Endothelial cell of umbilical vein (primary cell): ENCODE data around the gene NUDT3. TPM values are rescaled to one million over a fixed set of nuclear protein-coding genes. Genes with fewer than 3 reads are reported as not detected.

ENCODE experiments used
- BruUV-seq: library from RNA; stranded (reverse); fragments of 400-500 nt; replicated peaks from 2 replicates; lab custom pipeline; 2021; lab: Mats Ljungman, UMichigan
- CTCF ChIA-PET: fragments of 300-600, 350-600 bp; sonication (Branson Sonifier 250); formaldehyde crosslinking; loops from one replicate; lab custom pipeline; 2021; ENCODE audit warnings: antibody characterized with exemption, inconsistent platforms; lab: Charles Lee
- POLR2A ChIA-PET: fragments of 300-600, 350-600 bp; sonication (Branson Sonifier 250); formaldehyde crosslinking; loops from one replicate; lab custom pipeline; 2021; ENCODE audit warnings: antibody characterized with exemption, inconsistent platforms; lab: Charles Lee
- DNase-seq: peaks from one replicate; pipeline ENCODE4 v3.0.0-alpha.2; 2011; ENCODE audit warnings: low read depth, low spot score
- FAIRE-seq: peaks from 2 replicates; lab custom pipeline; 2011; peaks lifted over from hg19 to GRCh38; lab: Jason Lieb, UNC
- H2AFZ ChIP-seq: 2 replicates; pipeline ENCODE4 v1.6.0; 2012; ENCODE audit warnings: low read depth, low read length, control low read depth, inconsistent platforms
- H3K27ac ChIP-seq: 2 replicates; pipeline ENCODE4 v1.5.1; 2011; ENCODE audit warnings: low read depth, mild to moderate bottlenecking, control low read depth, low read length, moderate library complexity; ENCODE audit not compliant: insufficient read depth
- H3K27me3 ChIP-seq, 2 experiments: 2 replicates each; pipeline versions ENCODE4 v1.6.0 to v1.6.1; 2011; ENCODE audit warnings: low read length in 2 of 2, mixed read lengths in 1 of 2; ENCODE audit not compliant: control insufficient read depth in 2 of 2, insufficient read depth in 2 of 2
- H3K36me3 ChIP-seq, 2 experiments: 2 replicates in 1 of 2; 3 replicates in 1 of 2; pipeline ENCODE4 v1.5.1; 2011; ENCODE audit warnings: low read length in 2 of 2, mild to moderate bottlenecking in 1 of 2, moderate library complexity in 1 of 2; ENCODE audit not compliant: control insufficient read depth in 2 of 2, insufficient read depth in 2 of 2; ENCODE audit errors: extremely low read depth in 1 of 2
- H3K4me1 ChIP-seq: 3 replicates; pipeline ENCODE4 v1.5.1; 2011; ENCODE audit warnings: mild to moderate bottlenecking, low read length; ENCODE audit not compliant: control insufficient read depth, insufficient read depth; ENCODE audit errors: extremely low read depth
- H3K4me2 ChIP-seq: 2 replicates; pipeline ENCODE4 v1.6.1; 2011; ENCODE audit warnings: low read length, control low read depth, mixed read lengths; ENCODE audit not compliant: insufficient read depth
- H3K4me3 ChIP-seq, 3 experiments: fragments of 200-600 bp in 1 of 3; sonication (generic), shearing (Covaris generic) in 1 of 3; replicated peaks in 1 of 3; 2 replicates each; pipeline ENCODE4 v1.5.1; 2011 to 2016; ENCODE audit warnings: control low read depth in 3 of 3, low read length in 3 of 3, mild to moderate bottlenecking in 2 of 3, inconsistent platforms in 1 of 3, low read depth in 1 of 3, moderate library complexity in 1 of 3; ENCODE audit not compliant: insufficient read depth in 1 of 3
- H3K79me2 ChIP-seq: 2 replicates; pipeline ENCODE4 v1.6.0; 2012; ENCODE audit warnings: low read length, inconsistent platforms; ENCODE audit not compliant: control insufficient read depth, insufficient read depth
- H3K9ac ChIP-seq: replicated peaks from 2 replicates; pipeline ENCODE3; 2011; ENCODE audit warnings: low read length, control low read depth; ENCODE audit not compliant: insufficient read depth; ENCODE audit errors: extremely low read depth
- H3K9me1 ChIP-seq: replicated peaks from 3 replicates; pipeline ENCODE4 v1.6.0; 2011; ENCODE audit warnings: mild to moderate bottlenecking, low read length; ENCODE audit not compliant: control insufficient read depth, insufficient read depth; ENCODE audit errors: extremely low read depth
- H3K9me3 ChIP-seq: replicated peaks from 2 replicates; pipeline ENCODE4 v1.5.1; 2012; ENCODE audit warnings: low read length, inconsistent platforms; ENCODE audit not compliant: control insufficient read depth, insufficient read depth
- H4K20me1 ChIP-seq: replicated peaks from 2 replicates; pipeline ENCODE3; 2011; ENCODE audit warnings: mild to moderate bottlenecking, low read length; ENCODE audit not compliant: control insufficient read depth, insufficient read depth; ENCODE audit errors: extremely low read depth
- EZH2 ChIP-seq: IDR thresholded peaks from 2 replicates; pipeline ENCODE4 v1.6.1; 2012; ENCODE audit warnings: borderline replicate concordance, low read depth, mild to moderate bottlenecking, moderate library complexity, low read length, inconsistent platforms; ENCODE audit not compliant: severe bottlenecking
- FOS ChIP-seq: IDR thresholded peaks from 2 replicates; pipeline ENCODE4 v1.6.1; 2011; ENCODE audit warnings: mild to moderate bottlenecking, low read length, moderate library complexity, borderline replicate concordance; ENCODE audit not compliant: insufficient read depth
- GATA2 ChIP-seq: IDR thresholded peaks from 2 replicates; pipeline ENCODE4 v1.7.0; 2011; ENCODE audit warnings: low read depth, mild to moderate bottlenecking, moderate library complexity, mixed read lengths, low read length; ENCODE audit not compliant: insufficient read length, insufficient read depth
- JUN ChIP-seq: IDR thresholded peaks from 2 replicates; pipeline ENCODE4 v1.6.1; 2011; ENCODE audit warnings: borderline replicate concordance, low read depth; ENCODE audit not compliant: insufficient read length, insufficient read depth
- MAX ChIP-seq: IDR thresholded peaks from 2 replicates; pipeline ENCODE4 v1.6.1; 2011; ENCODE audit not compliant: insufficient read depth, insufficient read length
- MYC ChIP-seq: IDR thresholded peaks from one replicate; pipeline ENCODE4 v1.6.1; 2011; ENCODE audit warnings: mild to moderate bottlenecking, low read depth, low read length
- POLR2A ChIP-seq: IDR thresholded peaks from 2 replicates; pipeline ENCODE4 v1.6.1; 2012; ENCODE audit warnings: low read depth, mild to moderate bottlenecking, control low read depth, low read length
- dilution Hi-C: fragments of 300-500 bp; cut with MboI; formaldehyde crosslinking; loops from one replicate; pipeline ENCODE4 v1.15.0; 2019; ENCODE audit warnings: low sequenced_read_pairs; ENCODE audit not compliant: extremely low pct_ligation_motif_present
- intact Hi-C: fragments of 100-400 bp; cut with micrococcal nuclease; formaldehyde crosslinking; loops from one replicate; pipeline ENCODE4 v1.10.0; 2022
- polyA plus RNA-seq, 4 experiments: library from polyadenylated mRNA; depleted of rRNA in 3 of 4; stranded (reverse) in 3 of 4; unstranded in 1 of 4; fragments of >200 nt; gene quantifications; 2 replicates each; pipeline versions ENCODE4 v1.2.1 to v1.2.3, GENCODE V29; 2011 to 2012; ENCODE audit warnings: missing spikeins in 1 of 4
- total RNA-seq: library from RNA; stranded (reverse); gene quantifications from 2 replicates; pipeline ENCODE4 v1.2.3, GENCODE V29; 2021
- TF ChIP-seq, protein P1 (sequence below), 2 donors: IDR thresholded peaks; 1 replicate in 1 of 2; 2 replicates in 1 of 2; pipeline ENCODE4 v1.5.1; 2011; ENCODE audit warnings: low read length in 2 of 2, mild to moderate bottlenecking in 2 of 2, moderate library complexity in 2 of 2, control low read depth in 1 of 2, inconsistent platforms in 1 of 2, low read depth in 1 of 2; ENCODE audit not compliant: insufficient read depth in 1 of 2; ENCODE audit errors: extremely low read depth in 1 of 2

The NUDT3 gene
- total and polyA plus RNA-seq, 2 donors (not counting 3 experiments of a cell fraction or from before 2014, with no cell fraction given) = 11.9 to 30.9 TPM

GRCh38 chr6:34285448-34286164, 106.9 kb downstream of the NUDT3 start:
- H3K4me3 ChIP-seq = no peak overlapping the region

More at GRCh38 chr6:34285448-34286164, 106.9 kb downstream of the NUDT3 start:
- ChIA-PET POLR2A (no interaction called here), CTCF (no interaction called here)
- no peaks in the 10 kb centered on the region for H3K9me1 ChIP-seq
- no TSS peak for BruUV-seq
- peak; percentile 49 for DNase-seq
- dilution Hi-C loops (no loop called here), intact Hi-C loops (no loop called here)
- no peak overlapping the region for H3K9ac ChIP-seq
- FAIRE-seq = no peak
- TF ChIP-seq EZH2 (no peak), POLR2A (no peak), FOS (no peak), MAX (no peak), JUN (no peak), MYC (no peak), GATA2 (no peak)
- TF ChIP-seq, protein P1, sequence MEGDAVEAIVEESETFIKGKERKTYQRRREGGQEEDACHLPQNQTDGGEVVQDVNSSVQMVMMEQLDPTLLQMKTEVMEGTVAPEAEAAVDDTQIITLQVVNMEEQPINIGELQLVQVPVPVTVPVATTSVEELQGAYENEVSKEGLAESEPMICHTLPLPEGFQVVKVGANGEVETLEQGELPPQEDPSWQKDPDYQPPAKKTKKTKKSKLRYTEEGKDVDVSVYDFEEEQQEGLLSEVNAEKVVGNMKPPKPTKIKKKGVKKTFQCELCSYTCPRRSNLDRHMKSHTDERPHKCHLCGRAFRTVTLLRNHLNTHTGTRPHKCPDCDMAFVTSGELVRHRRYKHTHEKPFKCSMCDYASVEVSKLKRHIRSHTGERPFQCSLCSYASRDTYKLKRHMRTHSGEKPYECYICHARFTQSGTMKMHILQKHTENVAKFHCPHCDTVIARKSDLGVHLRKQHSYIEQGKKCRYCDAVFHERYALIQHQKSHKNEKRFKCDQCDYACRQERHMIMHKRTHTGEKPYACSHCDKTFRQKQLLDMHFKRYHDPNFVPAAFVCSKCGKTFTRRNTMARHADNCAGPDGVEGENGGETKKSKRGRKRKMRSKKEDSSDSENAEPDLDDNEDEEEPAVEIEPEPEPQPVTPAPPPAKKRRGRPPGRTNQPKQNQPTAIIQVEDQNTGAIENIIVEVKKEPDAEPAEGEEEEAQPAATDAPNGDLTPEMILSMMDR (IDR thresholded peaks at IDR 0.05; ENCODE audit: extremely low read depth in 1 of 2, insufficient read depth in 1 of 2, low read depth in 1 of 2, low read length in 2 of 2) = no peak
- no peaks in the 10 kb centered on the region for H3K79me2 ChIP-seq
- no peak overlapping the region for H3K27ac ChIP-seq
- H3K9me3 ChIP-seq = no peaks in the 10 kb centered on the region
- no peaks in the 10 kb centered on the region for H3K27me3 ChIP-seq
- H3K4me1 ChIP-seq = peaks cover 10% of the 10 kb centered on the region
- H3K4me2 ChIP-seq = no peak overlapping the region
- no peaks in the 10 kb centered on the region for H3K36me3 ChIP-seq
- no peak overlapping the region for H2AFZ ChIP-seq
- H4K20me1 ChIP-seq = no peaks in the 10 kb centered on the region
